DLD1 (cell line): ENCODE data around the gene ARHGEF17.

Source experiments
- in situ Hi-C: cut with HindIII; loops from 2 replicates; pipeline ENCODE4 v1.10.0; 2017; ENCODE audit warnings: low sequenced_read_pairs

ARHGEF17 gene

DNA sequence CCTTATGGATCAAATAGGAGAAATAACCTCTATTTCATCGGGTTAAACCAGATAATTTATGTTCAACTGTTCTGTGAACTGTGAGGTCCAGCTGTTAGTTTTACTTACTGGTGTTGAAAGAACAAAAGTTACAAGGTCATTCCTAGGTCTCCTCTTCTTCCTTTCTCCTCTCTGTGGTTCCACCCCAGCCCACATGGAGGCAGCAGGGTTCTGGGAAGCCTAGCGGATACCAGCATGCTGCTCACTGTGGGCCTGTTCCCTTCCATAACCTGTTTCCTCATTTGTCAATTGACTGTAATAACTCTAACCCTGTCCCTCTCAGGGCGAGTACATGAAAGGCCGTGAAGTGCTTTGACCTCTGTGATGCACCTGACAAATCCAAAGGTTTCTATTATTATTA lies 96.0 kb downstream of the ARHGEF17 start:
- in situ Hi-C loops: no loop called here

DNA sequence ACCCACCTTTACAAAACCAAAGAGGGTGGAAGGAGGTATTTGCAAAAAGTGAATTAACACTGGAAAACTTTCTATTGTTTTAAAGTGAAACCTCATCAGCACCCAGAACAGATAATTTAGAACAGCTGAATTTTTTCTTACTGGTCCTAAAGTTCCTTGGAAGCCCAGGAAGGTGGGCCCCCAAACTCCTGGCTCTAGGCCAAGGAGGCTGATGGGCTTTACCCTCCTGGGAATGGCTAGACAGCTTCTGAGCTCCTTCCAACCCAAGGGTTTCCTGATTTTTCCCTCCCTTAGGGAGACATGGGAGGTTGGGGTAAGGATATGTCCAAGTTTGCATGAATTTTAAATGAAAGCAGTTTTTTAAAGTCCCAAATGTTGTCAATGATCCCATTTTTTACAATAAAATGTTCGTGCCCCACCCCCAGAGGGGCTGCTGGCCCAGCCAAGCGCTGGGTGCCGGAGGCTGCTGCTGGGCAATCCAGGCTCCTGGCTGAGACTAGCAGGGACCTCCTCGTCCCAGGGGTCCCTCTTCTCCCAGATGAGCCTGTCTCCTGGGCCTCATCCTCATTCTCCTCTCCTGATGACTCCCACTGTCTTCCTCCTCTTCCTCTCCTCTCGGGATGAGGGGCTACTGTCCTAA lies 96.5 kb downstream of the ARHGEF17 start:
- in situ Hi-C loops: no loop called here

DNA sequence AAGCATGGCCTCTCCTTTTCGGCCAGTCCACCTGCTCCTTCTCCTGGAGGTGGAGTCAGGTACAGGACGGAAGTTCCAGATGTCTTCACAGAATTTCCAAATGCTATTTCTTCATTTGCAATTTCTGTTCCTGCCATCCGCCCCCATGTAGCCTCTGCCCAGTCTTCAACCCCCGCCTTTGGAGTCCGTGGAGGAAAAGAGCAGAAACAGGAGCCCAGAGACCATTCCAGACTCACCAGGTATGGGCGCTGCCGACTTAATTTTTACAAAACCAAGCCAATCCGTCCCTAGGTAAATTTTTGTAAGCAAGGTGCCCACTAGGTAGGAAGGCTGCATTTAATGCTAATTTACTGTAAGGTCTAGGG lies 97.1 kb downstream of the ARHGEF17 start:
- in situ Hi-C loops: no loop called here

DNA sequence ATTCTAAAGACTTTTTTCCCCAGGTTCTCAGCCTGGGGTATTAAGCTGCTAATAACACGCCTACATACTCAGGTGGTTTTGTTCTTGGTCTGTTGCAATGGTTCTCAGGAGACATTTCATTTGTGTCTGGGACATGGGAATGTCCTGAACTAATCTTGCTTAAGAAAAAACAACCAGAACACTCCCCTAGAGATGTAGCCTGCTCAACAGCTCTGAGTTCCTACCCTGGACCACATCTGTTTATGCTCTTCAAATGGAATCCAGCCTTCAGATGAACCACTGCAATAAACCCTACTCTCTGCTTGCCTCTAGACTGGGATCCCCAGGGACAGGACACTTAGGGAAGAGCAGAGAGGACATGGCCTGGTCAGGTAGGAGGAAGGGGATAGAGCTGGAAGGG lies 98.1 kb downstream of the ARHGEF17 start:
- in situ Hi-C loops: no loop called here

DNA sequence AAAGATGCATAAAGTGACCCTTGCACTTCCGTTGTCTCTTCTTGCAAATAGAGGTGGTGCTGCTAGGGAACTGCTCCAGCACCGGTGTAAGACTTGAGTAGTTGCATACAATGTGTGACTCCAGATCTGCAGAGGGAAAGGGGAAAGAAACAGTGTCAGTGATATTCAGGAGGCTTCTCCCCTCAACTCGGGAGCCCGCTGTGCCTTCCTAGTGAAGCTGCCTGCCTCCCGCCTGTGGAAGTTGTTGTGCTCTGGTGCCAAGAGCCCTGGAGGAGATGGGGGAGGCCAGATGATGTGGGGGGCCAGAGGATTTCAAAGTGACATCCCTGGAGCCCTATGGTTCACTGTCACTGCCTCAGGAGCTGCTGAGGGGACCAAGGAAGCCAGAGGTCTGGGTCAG lies 98.5 kb downstream of the ARHGEF17 start:
- in situ Hi-C loops: no loop called here

DNA sequence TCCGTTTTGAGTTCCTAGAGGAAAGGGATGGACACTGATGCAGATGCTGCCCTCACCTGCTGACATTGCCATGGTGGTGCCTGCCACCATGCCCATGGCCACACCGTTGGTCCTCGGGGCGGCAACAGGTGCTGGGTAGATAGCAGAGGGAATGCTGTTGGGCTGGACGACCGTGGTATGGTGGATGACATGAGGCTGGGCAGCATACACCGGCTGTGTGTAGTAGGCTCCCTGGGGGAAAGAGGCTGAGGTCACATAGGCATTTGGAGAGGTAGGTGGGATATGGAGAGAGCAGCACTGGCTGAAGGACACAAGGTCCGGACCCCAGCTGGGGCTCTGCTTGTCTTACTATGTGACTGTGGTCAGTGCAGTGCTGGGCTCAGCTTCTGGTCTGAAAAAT lies 101.4 kb downstream of the ARHGEF17 start:
- in situ Hi-C loops: no loop called here

DNA sequence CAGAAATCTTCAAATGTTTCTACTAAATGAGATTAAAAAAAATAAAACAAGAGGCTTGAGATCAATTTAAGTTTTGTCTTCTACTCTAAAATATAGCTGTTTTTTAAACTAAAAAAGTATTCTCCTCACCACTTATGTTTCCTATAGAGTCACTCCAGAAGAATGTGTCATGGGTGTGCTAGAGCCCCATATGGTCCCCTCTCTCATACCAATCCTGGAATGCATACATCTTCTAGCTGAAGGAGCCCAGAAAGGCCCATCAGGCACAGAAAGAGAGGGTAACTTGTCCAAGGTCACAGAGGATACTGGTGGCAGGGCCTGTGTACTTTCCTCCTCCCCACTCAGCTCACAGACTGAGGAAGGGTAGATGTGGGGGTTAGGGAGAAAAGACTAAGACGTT lies 102.6 kb downstream of the ARHGEF17 start:
- in situ Hi-C loops: no loop called here

DNA sequence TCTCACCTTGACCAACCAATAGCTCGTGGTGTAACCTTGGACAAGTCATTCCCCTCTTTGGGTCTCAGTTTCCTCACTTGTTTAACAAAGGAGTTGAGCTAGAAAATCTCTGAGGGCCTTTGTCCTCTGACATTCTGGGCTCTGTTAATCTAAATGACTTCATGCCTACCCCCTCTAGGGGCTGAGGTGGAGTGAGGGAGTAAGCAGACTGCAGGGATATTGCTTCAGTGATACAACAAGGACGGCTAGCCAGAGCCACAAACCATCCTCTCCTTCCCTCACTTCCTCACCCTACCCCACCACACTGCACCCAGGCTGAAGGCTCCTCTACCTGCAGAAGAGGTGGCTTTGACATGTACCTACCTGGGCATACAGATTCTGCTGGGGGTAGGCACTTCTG lies 103.0 kb downstream of the ARHGEF17 start:
- in situ Hi-C loops: no loop called here

DNA sequence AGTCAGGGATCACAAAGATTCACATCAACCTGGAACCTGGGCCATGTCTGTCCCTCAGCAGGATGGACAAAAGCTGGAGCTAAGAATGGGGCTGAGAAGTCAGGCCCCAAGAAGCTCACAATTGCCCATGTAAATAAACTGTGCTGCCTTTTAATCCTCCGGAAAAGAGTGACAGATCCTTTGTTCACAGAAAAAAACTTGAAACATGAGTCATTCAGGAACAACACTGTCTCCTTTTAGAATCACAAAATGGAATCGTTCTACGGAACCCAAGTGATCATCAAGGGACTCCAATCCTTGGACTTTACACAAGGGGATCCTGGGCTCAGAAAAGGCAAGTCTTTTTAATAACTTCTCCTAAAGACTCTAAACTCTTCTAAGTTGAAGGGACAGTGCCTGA lies 104.2 kb downstream of the ARHGEF17 start:
- in situ Hi-C loops: no loop called here

DNA sequence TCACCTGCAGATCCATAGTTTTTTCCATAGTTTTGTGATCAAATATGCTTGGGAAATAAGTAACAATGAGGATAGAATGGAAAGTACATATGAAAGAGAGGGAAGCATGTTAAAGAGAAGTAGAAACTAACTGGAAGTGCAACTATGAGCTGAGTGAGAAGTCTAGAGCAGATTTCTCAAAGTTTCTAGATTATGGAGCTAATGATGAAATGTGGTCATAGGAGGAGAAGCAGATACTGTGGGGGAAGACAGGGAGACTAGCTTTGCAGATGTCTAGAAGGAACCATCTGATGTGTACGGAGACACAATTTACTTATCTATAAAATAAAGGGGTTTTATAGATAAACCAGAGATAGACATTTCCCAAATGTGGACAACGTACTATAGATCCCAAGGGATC lies 105.2 kb downstream of the ARHGEF17 start:
- in situ Hi-C loops: no loop called here

DNA sequence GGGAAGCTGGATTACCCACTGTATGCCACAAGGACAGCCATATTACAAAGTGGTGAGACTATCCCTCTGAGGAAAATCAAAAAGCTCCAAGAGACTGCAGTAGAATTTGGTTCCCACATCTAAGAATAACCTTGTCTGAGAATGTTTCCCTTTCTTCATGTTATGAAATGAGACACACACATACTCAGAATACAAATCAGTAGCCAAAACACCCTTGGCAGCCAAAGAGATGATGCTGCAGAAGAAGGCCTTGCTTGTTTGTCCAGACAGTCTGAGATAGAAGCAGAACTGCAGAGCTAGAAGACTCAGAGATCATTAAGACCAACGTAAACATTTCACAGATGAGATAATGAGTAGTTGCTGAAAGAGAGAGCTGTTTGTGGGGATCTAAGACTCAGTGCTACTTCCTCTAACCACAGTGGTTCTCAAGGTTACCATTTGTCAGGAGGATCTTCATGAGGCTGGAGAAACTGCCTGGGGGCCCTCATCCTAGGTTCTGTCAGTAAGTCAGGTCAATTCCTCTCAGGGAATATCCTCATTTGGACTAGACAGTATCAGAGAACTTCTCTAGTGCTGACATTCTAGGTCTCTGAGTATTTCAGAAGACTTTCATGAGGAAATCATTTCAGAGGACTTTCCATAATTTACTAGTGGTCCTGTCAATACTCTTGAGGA lies 107.0 kb downstream of the ARHGEF17 start:
- in situ Hi-C loops: no loop called here

DNA sequence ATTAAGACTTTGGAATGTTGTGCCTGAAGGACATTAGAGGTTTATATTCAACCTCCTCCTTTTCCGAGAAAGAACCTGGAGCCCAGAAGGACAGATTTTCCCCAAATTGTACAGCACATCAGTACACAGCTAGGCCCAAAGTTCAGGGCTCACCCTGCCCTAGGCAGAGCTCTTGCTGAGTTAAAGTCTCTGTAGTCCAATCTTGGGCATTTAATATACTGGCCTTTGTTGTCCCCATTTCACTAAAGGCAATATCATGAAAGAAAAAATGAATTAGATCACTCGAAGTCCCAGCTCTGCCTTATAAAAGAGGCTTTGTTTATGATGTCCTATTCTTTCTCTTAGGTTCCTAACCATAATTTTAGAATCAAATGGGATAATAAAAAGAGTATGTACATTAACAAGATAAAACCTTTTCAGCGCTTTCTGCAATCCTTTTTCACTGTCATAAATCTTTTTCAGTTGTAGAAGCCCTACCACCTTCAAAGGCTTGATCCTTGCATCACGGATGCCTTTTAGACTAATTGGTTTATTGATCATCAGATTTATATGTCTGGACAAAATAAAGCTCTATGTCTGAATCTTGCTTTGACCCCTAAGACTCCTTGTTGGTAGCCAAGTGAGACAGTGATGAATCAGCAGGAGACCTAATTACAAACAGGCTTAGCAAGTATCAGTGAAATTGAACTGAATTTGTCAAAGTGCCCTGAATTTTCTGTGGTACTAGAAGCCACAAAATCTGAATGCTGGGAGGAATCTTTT lies 108.0 kb downstream of the ARHGEF17 start:
- in situ Hi-C loops: no loop called here

DNA sequence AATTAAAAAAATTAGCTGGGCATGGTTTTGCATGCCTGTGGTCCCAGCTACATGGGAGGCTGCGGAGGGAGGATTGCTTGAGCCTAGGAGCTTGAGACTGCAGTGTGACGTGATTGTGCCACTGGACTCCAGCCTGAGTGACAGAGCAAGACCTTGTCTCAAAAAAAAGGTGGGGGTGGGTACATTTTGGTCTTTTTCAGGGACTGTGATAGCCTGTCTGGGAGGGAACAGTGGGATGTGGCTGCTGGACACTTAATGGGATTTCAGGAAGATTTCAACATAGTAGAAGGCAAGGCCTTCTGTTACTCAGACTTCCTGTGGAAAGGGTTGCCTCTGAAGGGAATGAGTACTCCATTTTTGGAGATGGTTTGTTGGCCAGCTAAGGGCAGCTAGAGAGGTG lies 108.7 kb downstream of the ARHGEF17 start:
- in situ Hi-C loops: no loop called here
